GM23338 (cell line): Measurements from ENCODE around the gene ZNF681. TPM values are rescaled to one million over a fixed set of nuclear protein-coding genes. Genes with fewer than 3 reads are reported as not detected.

Experiments used
- ATAC-seq: fragments of 200-7000 bp; cut with Tn5 transposase; 3 replicates; pipeline ENCODE4 v1.9.1; 2020
- DNase-seq: peaks from one replicate; pipeline ENCODE4 v3.0.0-alpha.2; 2015; ENCODE audit warnings: low spot score
- H2AFZ ChIP-seq: fragments of 200-600 bp; sonication (generic); 2 replicates; pipeline ENCODE4 v1.8.0; 2016; ENCODE audit warnings: antibody characterized with exemption, mild to moderate bottlenecking, moderate library complexity
- H3F3A ChIP-seq: fragments of 200-600 bp; sonication (generic); replicated peaks from 2 replicates; pipeline ENCODE4 v1.8.0; 2017; ENCODE audit warnings: antibody characterized with exemption, mixed run types, low read depth
- H3K27ac ChIP-seq: fragments of 200-600 bp; sonication (generic); 2 replicates; pipeline ENCODE4 v1.6.1; 2016; ENCODE audit warnings: low read depth
- H3K27me3 ChIP-seq: fragments of 200-600 bp; sonication (generic); 2 replicates; pipeline ENCODE4 v1.8.0; 2016; ENCODE audit warnings: mild to moderate bottlenecking, mixed run types, moderate library complexity; ENCODE audit not compliant: insufficient read depth
- H3K36me3 ChIP-seq: fragments of 200-600 bp; sonication (generic); 2 replicates; pipeline ENCODE4 v1.8.0; 2016; ENCODE audit warnings: mild to moderate bottlenecking; ENCODE audit not compliant: insufficient read depth
- H3K4me1 ChIP-seq: fragments of 200-600 bp; sonication (generic); 2 replicates; pipeline ENCODE4 v1.8.0; 2016; ENCODE audit warnings: mild to moderate bottlenecking, moderate library complexity; ENCODE audit not compliant: insufficient read depth
- H3K4me2 ChIP-seq: fragments of 200-600 bp; sonication (generic); 2 replicates; pipeline ENCODE4 v1.7.1; 2017; ENCODE audit warnings: mixed run types
- H3K4me3 ChIP-seq: fragments of 200-600 bp; sonication (generic); 2 replicates; pipeline ENCODE4 v1.6.1; 2016; ENCODE audit warnings: mixed run types
- H3K79me2 ChIP-seq: fragments of 200-600 bp; sonication (generic); replicated peaks from 2 replicates; pipeline ENCODE4 v1.8.0; 2017; ENCODE audit warnings: mild to moderate bottlenecking; ENCODE audit not compliant: insufficient read depth
- H3K9me2 ChIP-seq: fragments of 200-600 bp; sonication (generic); 2 replicates; pipeline ENCODE4 v1.8.0; 2017; ENCODE audit not compliant: insufficient read depth
- H4K20me1 ChIP-seq: fragments of 200-600 bp; sonication (generic); replicated peaks from 2 replicates; pipeline ENCODE4 v1.8.0; 2017; ENCODE audit warnings: mild to moderate bottlenecking; ENCODE audit not compliant: insufficient read depth
- H3K27ac Mint-ChIP-seq: 2 replicates; pipeline ENCODE4 v1.8.0; 2020; ENCODE audit warnings: inconsistent platforms, mild to moderate bottlenecking, moderate library complexity, mixed read lengths
- H3K27me3 Mint-ChIP-seq: 3 replicates; pipeline ENCODE4 v1.8.0; 2022; ENCODE audit warnings: low read depth, mild to moderate bottlenecking, moderate library complexity, mixed read lengths, inconsistent platforms; ENCODE audit not compliant: insufficient read depth, poor library complexity
- H3K36me3 Mint-ChIP-seq: 3 replicates; pipeline ENCODE4 v1.8.0; 2021; ENCODE audit warnings: low read depth, mild to moderate bottlenecking, inconsistent platforms, moderate library complexity, mixed read lengths
- H3K4me1 Mint-ChIP-seq: 3 replicates; pipeline ENCODE4 v1.8.0; 2020; ENCODE audit warnings: mild to moderate bottlenecking, inconsistent platforms, mixed read lengths
- H3K4me3 Mint-ChIP-seq: 3 replicates; pipeline ENCODE4 v1.8.0; 2021; ENCODE audit warnings: moderate library complexity, mild to moderate bottlenecking, inconsistent platforms, mixed read lengths
- H3K9me3 Mint-ChIP-seq: 3 replicates; pipeline ENCODE4 v1.8.0; 2020; ENCODE audit warnings: moderate library complexity, mild to moderate bottlenecking, inconsistent platforms, mixed read lengths
- CREB1 ChIP-seq: fragments of 250-450 bp; sonication (Bioruptor Pico); IDR thresholded peaks from 2 replicates; pipeline ENCODE4 v1.5.0; 2020; ENCODE audit warnings: low read depth, mild to moderate bottlenecking, moderate library complexity
- EZH2 ChIP-seq: fragments of 200-600 bp; sonication (generic); IDR thresholded peaks from one replicate; pipeline ENCODE4 v1.8.0; 2017; ENCODE audit warnings: antibody characterized with exemption, mild to moderate bottlenecking, low read depth; ENCODE audit not compliant: unreplicated experiment
- EZH2phosphoT487 ChIP-seq: fragments of 200-600 bp; sonication (generic); IDR thresholded peaks from one replicate; pipeline ENCODE4 v1.8.1; 2018; ENCODE audit warnings: antibody characterized with exemption; ENCODE audit not compliant: unreplicated experiment
- JUNB ChIP-seq: IDR thresholded peaks from one replicate; pipeline ENCODE4 v1.6.1; 2016; ENCODE audit warnings: antibody characterized with exemption; ENCODE audit not compliant: unreplicated experiment
- NANOG ChIP-seq: IDR thresholded peaks from 2 replicates; pipeline ENCODE4 v1.6.1; 2016; ENCODE audit warnings: antibody characterized with exemption, borderline replicate concordance
- POLR2AphosphoS5 ChIP-seq: IDR thresholded peaks from 2 replicates; pipeline ENCODE4 v1.6.1; 2016; ENCODE audit warnings: antibody characterized with exemption, low read depth
- STAT1 ChIP-seq: IDR thresholded peaks from one replicate; pipeline ENCODE4 v1.6.1; 2016; ENCODE audit warnings: antibody characterized with exemption; ENCODE audit not compliant: unreplicated experiment
- ZNF462 ChIP-seq: fragments of 250-450 bp; sonication (Bioruptor Pico); IDR thresholded peaks from 2 replicates; pipeline ENCODE4 v1.5.0; 2020; ENCODE audit warnings: mild to moderate bottlenecking, moderate library complexity
- polyA plus RNA-seq: library from polyadenylated mRNA; unstranded; fragments of >200 nt; fragmentation: Nextera tagmentation; extraction: Ambion mirVana; gene quantifications from 2 replicates; pipeline ENCODE4 v1.2.1, GENCODE V29; 2016
- total RNA-seq: library from RNA; depleted of rRNA; stranded (reverse); fragments of >200 nt; shearing (Covaris generic); gene quantifications from 2 replicates; pipeline ENCODE4 v1.2.3, GENCODE V29; 2014
- TF ChIP-seq, protein P1 (sequence below), 2 experiments: fragments of 200-600 bp in 1 of 2; sonication (generic) in 1 of 2; conservative IDR thresholded peaks; 2 replicates each; pipeline versions ENCODE4 v1.5.1 to v1.6.1; 2016 to 2017; ENCODE audit warnings: antibody characterized with exemption in 2 of 2, low read depth in 2 of 2, mild to moderate bottlenecking in 2 of 2, moderate library complexity in 1 of 2
- TF ChIP-seq, protein P2 (sequence below): IDR thresholded peaks from 2 replicates; pipeline ENCODE4 v1.6.1; 2016; ENCODE audit warnings: antibody characterized with exemption

The ZNF681 gene
- total and polyA plus RNA-seq, 2 experiments from 2014 or later: 9.4 to 25.1 TPM

DNA sequence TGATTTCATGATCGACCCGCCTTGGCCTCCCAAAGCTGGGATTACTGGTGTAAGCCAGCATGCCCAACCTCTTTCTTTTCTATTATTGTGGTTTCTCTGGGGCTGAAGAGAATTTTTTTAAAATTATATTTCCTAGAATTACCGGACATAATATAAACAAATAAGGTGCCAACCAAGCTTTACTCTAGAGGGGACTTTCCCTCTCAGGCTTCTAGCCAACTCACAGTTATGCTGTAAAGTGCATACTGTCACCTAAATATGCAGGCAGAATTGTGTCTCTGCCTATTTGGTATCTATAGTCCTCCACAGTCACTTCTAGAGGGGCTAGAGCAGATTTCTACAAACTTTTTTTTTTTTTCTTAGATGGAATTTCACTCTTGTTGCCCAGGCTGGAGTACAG, 41.6 kb upstream of the ZNF681 start:
- Mint-ChIP-seq H3K27me3 (no peaks in the 10 kb centered on the region), H3K9me3 (no peaks in the 10 kb centered on the region), H3K36me3 (peaks cover 20% of the 10 kb centered on the region), H3K27ac (no peak overlapping the region), H3K4me3 (no peak overlapping the region), H3K4me1 (peaks cover 32% of the 10 kb centered on the region)
- no peaks in the 10 kb centered on the region for H3K27me3 ChIP-seq
- no peak overlapping the region for H3K4me3 ChIP-seq
- H3F3A ChIP-seq: no peaks in the 10 kb centered on the region
- H3K36me3 ChIP-seq: no peaks in the 10 kb centered on the region
- no peaks in the 10 kb centered on the region for H3K9me2 ChIP-seq
- H4K20me1 ChIP-seq: peaks cover 59% of the 10 kb centered on the region
- DNase-seq (no peak), ATAC-seq (no peak)
- peaks cover 92% of the 10 kb centered on the region for H3K79me2 ChIP-seq
- peaks cover 27% of the 10 kb centered on the region for H3K4me1 ChIP-seq
- TF ChIP-seq ZNF462 (CRISPR knock-in tag) (no peak), CREB1 (no peak), STAT1 (no peak), EZH2phosphoT487 (no peak), POLR2AphosphoS5 (no peak), NANOG (no peak), JUNB (no peak), EZH2 (no peak)
- TF ChIP-seq, protein P1, sequence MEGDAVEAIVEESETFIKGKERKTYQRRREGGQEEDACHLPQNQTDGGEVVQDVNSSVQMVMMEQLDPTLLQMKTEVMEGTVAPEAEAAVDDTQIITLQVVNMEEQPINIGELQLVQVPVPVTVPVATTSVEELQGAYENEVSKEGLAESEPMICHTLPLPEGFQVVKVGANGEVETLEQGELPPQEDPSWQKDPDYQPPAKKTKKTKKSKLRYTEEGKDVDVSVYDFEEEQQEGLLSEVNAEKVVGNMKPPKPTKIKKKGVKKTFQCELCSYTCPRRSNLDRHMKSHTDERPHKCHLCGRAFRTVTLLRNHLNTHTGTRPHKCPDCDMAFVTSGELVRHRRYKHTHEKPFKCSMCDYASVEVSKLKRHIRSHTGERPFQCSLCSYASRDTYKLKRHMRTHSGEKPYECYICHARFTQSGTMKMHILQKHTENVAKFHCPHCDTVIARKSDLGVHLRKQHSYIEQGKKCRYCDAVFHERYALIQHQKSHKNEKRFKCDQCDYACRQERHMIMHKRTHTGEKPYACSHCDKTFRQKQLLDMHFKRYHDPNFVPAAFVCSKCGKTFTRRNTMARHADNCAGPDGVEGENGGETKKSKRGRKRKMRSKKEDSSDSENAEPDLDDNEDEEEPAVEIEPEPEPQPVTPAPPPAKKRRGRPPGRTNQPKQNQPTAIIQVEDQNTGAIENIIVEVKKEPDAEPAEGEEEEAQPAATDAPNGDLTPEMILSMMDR (conservative IDR thresholded peaks at IDR 0.05; ENCODE audit: low read depth in 2 of 2): no peak
- TF ChIP-seq, protein P2, sequence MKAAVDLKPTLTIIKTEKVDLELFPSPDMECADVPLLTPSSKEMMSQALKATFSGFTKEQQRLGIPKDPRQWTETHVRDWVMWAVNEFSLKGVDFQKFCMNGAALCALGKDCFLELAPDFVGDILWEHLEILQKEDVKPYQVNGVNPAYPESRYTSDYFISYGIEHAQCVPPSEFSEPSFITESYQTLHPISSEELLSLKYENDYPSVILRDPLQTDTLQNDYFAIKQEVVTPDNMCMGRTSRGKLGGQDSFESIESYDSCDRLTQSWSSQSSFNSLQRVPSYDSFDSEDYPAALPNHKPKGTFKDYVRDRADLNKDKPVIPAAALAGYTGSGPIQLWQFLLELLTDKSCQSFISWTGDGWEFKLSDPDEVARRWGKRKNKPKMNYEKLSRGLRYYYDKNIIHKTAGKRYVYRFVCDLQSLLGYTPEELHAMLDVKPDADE: no peak
- no peak overlapping the region for H3K27ac ChIP-seq
- no peak overlapping the region for H2AFZ ChIP-seq
- H3K4me2 ChIP-seq: no peak overlapping the region
